HTERT RPE-1 (cell line): ENCODE results near the gene XPNPEP2.
"Not testable (repeated sequence)": the region's sequence is repeated elsewhere in the genome, so short reads cannot be mapped to it uniquely, and the experiment has no call there.

ENCODE experiments used
- in situ Hi-C: fragments of 300-500 bp; cut with MboI; formaldehyde crosslinking; loops from 4 replicates; pipeline ENCODE4 v1.14.3; 2020; ENCODE audit warnings: low sequenced_read_pairs

Gene XPNPEP2

DNA sequence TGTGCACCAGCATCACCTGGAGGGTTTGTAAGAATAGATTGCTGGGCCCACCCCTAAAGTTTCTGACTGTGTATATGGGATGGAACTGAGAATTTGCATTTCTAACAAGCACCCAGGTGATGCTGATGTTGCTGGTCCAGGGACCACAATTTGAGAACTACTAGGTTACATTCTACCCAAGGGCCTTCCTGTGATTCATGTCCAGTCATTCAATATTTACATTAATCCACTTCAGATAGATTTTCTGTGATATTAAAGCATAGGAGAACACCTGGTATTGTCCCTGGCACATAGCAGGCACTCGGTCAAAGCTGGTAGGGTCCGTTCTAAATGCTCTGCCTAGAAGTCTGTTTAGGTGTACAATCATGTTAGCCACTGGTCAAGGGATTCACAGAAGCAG is 19.5 kb upstream of the XPNPEP2 start:
- in situ Hi-C loops = no loop called here

DNA sequence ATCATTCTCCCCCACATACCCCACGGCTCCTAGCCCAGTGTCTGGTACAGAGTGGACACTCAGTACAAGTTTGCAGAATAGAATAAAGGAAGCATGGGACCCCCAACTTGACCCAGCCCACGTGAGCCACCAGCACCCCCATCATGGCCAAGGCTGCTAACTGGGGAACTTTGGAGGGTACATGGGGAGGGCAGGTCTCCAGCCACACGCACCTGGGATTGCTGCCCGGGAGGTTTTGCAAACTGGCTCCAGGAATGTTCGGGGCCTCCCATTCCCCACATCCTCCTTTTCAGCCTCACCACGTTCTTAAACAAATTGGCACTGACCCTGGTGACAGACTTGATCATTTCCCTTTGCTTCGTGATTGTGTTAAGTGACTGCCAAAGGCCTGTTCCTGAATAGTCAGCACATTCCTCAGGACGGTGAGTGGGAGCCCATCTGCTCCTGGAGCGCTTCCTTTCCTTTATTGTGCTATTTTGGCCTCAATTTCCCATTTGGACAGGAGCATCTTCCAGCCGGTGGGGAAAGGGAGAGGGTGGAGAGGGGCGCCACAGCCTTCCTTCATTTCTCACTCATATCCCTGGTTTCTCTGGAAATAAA is 18.7 kb upstream of the XPNPEP2 start:
- in situ Hi-C loops = no loop called here

DNA sequence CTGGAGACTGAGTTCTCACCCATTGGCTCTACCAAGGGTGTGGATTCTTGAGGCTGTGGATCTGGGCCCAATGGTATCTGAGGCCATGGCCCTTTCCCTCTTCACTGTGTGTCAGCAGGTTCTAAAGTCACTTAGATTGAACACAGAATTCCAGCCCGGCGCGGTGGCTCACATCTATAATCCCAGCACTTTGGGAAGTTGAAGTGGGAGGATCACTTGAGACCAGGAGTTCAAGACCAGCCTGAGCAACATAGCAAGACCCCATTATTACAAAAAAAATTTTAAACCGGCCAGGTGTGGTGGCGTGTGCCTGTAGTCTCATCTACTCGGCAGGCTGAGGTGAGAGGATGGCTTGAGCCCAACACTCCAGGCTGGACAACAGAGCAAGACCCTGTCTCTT is 18.0 kb upstream of the XPNPEP2 start:
- in situ Hi-C loops = no loop called here

DNA sequence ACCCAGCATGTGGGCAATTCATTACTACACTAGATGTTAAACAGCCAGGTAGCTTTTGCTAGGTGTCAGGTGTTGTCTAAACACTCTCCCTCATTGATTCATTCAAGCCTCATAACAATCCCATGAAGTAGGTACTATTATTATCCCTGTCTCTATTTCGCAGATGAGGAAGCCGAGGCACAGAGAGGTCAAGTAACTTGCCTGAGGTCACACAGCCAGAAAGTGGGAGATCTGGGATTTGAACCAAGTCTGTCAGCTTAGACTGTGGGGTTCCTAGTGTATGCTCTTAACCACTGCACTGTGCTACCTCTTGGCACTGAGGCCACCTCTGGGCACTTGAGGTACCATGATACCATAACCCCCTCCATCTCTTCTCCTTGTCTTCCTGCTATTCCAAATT is 17.4 kb upstream of the XPNPEP2 start:
- in situ Hi-C loops = no loop called here

DNA sequence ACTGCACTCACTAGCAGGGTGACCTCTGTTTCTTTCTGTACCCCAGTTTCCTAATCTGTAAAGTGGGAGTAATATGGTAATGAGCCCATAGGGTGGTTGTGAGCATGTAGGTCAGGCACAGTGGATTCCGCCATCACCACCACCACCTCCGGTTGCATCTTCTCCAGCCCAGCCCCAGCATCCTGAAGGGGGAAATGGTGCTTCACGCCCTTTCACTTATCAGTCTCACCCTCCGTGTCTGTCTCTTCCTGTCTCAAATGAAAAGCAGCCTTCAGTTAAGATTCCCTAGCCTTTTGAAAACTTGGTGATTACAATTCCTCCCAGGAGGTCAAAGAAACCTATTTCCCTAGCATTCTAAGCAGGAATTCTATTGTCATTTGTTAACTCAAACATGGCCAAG is 16.9 kb upstream of the XPNPEP2 start:
- in situ Hi-C loops = no loop called here

DNA sequence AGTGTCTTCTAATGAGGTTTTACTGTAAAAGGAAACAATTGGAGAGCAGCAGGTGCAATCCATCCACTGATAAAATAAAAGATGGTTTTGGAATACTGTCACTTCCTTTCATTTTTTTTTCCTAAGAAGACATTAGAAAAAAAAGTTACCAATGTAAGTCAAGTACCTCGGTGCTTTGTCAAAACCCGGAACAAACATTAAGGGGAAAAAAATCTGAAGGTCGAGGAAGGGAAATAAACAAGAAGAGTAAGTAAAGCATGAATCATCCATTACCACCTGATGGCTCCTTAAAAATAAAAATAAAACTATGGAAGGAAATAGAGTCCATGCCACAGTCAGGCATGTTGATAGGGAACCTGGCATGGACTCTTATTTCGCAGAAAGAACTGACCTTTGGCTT is 15.3 kb upstream of the XPNPEP2 start:
- in situ Hi-C loops = no loop called here

DNA sequence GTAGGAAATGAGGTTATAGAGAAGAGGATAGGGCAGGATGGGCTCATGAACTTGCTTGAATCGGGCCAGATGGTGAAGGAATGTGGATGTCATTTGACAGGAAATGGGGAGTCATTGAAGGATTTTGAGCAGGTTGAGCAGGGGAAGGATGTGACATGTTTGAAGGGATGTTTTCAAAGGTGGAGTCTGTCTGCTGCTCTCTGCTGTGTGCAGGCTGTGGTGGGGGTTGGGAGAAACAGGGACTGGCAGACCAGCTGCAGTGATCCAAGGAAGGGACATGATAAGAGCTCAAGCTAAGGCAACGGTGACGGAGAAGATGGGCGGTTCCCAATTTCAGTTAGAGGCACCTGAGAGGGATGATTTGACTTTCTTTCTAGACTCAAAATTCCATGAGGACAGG is 14.0 kb upstream of the XPNPEP2 start:
- in situ Hi-C loops = no loop called here

DNA sequence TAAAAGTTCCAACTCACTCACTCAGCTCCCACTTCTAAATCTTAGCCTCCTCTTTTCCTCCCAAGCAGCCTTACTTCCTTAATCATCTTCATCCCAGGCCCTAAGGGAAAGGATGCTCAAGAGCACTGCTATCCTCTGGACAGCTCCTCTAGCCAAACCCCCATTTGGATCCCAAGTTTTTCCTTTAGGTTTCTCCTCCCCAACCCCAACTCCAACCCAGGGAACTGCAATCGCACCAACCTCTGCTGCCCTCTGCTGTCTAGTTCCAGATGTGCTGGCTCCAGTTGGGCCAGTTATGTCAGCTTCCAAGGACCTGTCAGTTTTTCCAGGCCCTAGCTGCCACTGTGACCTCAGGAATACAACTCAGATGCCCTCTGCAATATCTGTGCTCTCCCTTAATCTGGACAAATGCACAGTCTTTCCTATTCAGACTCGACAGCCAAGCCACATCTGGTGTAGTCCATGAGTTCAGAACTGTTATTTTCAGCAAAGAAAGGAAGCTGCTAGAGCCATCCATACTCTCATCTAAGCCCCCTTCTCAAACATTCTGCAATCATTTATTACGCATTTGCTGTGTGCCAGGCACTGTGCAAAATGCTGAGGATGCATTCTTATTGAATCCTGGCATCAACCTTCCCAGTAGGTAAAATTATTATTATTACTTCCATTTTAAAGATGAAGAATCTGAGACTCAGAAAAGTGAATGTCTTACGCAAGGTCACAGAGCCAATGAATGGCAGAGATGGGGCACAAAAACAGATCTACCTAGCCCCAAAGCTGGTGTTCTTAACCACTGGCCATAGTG is 12.3 kb upstream of the XPNPEP2 start:
- in situ Hi-C loops = no loop called here

DNA sequence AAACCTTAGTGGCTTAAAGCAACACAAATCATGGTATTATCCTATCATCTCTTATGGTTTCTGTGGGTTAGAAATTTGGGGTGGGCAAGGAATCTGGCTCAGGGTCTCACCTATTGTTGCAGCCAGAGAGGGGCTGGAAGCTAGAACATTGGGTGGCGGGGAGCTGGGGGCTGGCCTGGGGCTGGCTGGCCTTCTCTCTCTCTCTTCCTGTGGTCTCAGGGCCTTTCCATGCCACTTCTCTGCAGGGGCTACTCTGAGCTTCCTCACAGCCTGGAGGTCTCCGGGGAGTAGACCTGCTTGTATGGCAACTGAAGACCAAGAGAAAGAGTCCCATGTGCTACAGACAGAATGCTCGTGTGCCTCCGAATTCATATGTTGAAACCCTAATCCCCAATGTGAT is 10.7 kb upstream of the XPNPEP2 start:
- in situ Hi-C loops = no loop called here

DNA sequence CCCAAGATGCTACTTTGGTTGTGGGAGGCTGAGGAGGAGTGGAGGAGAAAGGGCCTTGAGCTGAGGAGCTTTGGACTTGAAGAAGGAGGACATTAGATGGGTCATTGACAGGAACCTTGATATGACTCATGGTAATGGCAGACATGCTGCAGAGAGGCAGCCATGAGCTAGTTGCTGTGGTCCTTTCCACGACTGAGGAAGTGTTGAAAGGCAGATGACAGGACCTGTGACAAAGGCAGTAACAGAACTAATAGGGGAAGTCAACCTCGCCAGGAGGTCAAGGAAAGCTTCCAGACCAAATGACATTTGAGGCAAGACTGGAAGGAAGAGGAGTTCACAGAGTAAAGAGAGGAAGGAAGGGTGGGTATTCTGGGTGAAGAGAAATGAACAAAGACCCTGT is 7.6 kb upstream of the XPNPEP2 start:
- in situ Hi-C loops = no loop called here

DNA sequence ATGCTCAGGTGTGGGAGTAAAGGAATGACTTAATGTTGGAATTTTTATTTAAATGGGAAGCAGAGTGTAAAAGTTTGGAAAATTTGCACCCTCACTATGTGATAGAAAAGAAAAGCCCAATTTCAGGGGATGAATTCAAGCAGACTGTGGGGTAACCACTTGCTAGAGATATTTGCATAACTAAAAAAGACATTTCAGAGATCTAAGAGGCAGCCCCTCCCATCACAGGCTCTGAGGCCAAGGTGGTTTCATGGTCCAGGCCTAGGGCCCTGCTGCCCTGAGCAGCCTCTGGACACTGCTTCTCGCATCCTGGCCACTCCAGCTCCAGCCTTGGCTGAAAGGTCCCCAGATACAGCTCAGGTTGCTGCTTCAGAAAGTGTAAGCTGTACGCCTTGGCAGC is 5.9 kb upstream of the XPNPEP2 start:
- in situ Hi-C loops = no loop called here

DNA sequence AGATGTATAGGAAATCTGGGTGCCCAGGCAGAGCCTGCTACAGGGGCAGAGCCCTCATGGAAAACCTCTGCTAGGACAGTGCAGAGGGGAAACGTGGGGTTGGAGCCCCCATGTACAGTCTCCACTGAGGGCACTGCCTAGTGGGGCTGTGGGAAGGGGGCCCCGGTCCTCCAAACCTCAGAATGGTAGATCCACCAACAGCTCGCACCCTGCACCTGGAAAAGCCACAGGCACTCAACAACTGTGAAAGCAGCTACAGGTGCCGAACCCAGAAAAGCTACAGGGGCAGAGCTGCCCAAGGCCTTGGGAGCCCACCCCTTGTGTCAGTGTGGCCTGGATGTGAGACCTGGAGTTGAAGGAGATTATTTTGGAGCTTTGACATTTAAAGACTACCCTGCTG is 5.4 kb upstream of the XPNPEP2 start:
- in situ Hi-C loops = no loop called here

DNA sequence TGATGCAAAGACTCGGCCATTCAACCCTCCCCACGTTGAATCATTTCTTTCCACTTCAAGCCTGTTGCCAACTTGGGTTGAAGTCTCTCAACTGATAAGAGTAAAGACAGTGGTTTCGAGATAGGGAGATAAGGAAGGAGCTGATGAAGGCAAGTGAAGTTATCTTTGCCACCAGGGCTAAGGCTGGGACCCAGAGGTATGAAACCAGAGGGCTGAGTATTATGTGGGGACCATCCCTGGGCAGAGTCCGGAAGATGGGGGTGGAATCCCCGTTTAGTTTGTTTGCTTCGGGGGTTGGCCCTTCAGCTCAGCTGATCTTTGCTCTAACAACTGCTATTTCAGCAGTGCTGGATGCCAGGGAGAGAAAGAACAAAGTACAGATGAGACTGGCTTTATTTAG is 2.3 kb upstream of the XPNPEP2 start:
- in situ Hi-C loops = no loop called here

DNA sequence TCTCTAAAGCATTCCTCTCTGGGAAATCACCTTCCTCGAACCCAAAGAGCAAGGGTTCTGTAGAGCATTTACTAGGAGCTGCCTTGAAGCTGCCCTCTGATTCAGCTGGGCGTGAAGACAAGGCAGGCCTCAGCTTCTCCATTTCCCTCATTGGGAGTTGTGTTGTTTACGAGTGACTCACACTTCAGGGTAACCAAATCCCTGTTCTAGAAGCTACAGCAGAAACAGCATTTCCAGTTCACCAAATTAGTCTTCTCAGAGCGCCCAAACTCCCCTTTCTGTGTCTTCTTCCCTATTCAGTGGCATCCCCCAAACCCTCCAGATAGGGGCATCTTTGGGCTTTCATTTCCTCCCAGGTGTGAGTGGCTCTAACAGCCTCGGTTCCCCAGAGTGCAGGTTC is 863 bp upstream of the XPNPEP2 start:
- in situ Hi-C loops = no loop called here

DNA sequence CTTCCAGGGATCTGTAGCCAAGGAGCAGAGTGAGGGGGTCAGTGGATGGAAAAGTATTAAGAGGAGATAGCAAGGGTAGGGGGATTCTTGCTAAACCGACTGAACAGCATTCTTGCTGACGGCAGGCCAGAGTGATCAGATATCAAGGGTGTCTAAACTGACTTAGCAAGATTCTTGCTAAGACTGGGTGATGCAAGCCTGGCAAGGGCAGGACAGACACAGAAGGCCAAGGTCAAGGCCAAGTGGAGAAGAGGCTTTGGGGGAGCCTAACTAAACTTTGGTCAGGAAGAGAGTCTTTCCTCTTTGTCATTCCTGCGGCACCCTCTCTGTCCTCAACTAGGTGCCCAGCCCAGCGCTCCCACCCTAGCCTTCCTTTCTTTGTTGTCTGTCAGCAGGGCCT is 799 bp downstream of the XPNPEP2 start:
- in situ Hi-C loops = no loop called here

DNA sequence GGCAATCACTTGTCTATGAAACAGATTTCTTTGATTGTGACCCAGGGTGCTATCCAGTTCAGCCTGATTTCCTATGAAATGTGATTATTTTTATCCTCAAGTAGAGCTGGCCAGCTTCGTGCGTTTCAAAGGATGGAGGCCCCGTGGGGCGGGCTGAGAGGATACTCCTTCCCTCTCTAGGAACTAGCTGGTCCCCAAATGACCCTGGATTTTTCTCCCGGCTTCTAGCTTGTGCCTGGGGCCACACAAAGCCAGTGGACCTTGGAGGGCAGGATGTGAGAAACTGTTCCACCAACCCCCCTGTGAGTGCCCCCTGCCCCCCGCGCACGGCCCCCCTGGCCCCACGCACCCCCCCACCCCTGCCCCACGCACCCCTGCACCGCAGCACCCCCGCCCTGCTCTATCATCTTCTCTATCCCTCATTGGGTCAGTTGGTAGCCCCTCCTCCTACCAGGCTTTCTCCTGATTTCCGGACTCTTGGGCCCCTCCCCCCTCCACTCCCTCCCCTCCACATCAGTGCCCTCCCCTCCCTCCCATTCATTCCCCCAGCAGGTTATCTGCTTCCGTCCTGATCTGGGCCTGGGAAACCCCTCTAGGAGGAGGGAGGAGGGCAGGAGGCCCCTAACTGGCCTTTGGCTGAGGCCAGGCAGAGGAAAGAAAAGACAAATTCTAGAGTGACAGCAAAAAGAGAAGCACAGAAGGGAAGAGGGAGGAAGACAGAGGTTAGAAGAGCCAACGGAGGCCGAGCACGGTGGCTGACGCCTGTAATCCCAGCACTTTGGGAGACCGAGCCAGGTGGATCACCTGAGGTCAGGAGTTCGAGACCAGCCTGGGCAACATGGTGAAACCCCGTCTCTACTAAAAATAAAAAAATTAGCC is 3.3 kb downstream of the XPNPEP2 start:
- in situ Hi-C loops = no loop called here

DNA sequence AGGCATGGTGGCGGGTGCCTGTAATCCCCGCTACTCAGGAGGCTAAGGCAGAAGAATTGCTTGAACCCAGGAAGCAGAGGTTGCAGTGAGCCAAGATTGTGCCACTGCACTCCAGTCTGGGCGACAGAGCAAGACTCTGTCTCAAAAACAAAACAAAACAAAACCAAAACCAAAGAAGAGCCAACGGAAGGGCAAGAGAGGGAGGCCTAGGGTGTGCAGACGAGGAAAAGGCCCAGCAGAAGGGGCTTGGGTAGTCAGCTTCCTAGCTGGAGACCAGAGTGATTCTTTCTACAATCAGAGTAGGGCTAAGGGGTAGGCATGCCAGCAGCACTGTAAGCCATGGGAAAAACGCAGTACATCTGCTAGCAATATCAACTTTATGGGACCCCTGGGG is 4.0 kb downstream of the XPNPEP2 start:
- in situ Hi-C loops = not testable (repeated sequence)

DNA sequence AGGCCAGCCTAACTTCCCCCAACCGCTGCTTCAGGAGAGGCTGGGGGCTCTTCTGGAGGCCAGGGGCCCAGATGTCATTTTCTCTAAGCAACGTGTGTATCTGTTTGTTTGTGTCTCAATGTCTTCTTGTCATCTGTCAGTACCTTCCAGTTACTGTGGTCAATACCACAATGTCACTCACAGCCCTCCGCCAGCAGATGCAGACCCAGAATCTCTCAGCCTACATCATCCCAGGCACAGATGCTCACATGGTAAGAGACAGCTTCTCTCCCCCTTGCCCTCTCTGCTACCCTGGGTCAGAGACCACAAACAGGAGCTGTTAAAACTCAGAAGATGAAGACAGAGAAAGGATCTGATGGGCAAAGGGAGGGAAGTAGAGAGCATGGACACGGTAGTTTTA is 5.0 kb downstream of the XPNPEP2 start:
- in situ Hi-C loops = no loop called here

DNA sequence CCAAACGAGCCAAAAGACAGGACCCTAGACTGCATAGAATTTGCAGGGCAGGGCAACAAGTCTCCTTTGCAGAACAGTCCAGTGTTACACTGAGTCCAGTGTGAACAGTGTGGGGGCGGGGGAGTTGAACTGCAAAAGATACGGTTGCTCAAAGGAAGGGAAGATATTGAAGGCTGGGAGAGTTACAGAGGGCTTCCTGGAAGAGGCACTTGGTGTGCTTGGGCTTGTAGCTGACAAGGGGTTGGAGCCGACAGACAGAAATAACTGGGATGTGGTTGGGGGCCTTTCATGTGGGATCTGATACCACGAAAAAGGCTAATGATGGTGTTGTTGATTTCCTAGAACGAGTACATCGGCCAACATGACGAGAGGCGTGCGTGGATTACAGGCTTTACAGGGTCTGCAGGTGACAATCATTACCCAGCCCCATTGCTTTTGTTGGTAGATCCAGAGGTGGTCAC is 6.1 kb downstream of the XPNPEP2 start:
- in situ Hi-C loops = no loop called here

DNA sequence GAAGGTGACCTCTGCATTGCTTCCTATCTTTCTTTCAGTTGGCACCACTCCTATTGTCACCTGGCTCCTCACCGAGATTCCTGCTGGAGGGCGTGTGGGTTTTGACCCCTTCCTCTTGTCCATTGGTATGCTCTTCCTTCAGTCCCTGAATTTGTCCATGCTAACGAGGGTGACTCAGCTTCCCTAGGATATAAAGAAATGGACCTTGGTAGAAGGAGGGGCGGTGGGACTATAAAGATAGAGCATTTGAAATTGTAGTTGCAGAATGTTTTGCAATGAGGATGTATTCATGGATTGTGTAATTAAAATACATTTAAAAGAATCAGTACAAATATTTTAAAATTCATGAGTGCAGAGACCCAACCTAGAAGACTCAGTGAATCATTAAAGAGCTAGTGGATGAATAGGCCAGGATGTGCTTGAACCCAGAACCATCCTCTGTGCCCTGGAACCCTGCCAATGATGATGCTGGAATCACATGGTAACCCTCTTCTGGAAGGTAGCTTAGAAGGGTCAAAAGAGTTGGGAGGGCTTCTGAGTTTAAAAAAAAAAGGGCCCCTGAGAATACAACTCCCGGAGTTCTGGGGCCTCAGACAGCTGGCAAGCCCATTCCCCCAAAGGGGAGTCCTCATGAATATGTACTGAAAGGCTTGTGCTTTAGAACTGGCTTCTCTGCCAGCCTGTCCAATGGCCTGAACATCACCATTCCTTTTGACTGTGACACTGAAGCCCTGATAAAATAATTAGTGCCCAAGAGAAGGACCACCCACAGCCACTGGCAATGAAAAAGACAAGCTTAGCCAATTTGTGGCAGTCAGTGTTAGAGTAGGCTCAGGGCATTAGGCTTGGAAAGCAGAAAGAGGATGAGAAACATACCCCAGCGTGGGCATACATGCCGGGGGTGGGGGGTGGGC is 8.0 kb downstream of the XPNPEP2 start:
- in situ Hi-C loops = no loop called here

DNA sequence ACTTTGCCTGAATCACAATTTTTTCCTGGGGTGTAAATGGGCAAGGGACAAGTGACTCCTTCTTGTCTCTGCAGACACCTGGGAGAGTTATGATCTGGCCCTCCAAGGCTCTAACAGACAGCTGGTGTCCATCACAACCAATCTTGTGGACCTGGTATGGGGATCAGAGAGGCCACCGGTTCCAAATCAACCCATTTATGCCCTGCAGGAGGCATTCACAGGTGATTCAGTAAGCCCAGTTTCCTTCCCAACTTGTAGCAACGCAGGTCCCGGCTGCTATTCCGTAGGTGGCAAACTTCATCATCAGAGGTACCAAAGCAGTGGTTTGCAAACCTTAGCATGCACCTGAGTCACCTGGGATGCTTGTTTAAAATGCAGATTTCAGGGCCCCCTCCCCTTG is 8.8 kb downstream of the XPNPEP2 start:
- in situ Hi-C loops = no loop called here
